ENCODE data around the gene ECT2.
A peak's percentile ranks its signal among the peaks of the same experiment; 100 is the strongest.
"Not testable (repeated sequence)": the region's sequence is repeated elsewhere in the genome, so short reads cannot be mapped to it uniquely, and the experiment has no call there.

ECT2 gene

DNA sequence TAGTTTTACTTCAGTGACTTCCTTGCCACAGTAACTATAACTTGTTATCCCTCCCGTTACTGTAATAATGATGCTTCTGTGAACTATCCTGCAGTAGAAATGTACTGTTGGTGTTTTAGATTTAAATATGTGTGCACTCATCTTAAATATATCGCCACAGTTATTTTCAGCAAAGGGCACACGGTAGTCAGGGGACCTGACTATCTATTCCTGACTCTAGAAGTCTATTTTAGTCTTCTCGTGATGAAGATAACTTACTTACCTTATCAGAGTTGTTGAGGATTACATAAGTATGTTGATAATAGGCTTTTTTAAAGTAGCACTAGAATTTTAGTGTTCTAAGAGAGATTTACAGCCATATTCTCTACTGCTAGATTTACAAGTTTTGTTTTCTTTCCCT is 65.3 kb downstream of the ECT2 start:
- no peak for DNase-seq

- no peak for DNase-seq
Observed at GRCh38 chr3:172816281-172816680, 65.8 kb downstream of the ECT2 start.

GRCh38 chr3:172816968-172817367 is 66.4 kb downstream of the ECT2 start:
- no peak for DNase-seq

GRCh38 chr3:172820492-172820891 is 70.0 kb downstream of the ECT2 start:
- DNase-seq, result no peak

GRCh38 chr3:172824229-172824628 is 73.7 kb downstream of the ECT2 start:
- DNase-seq, result no peak

GRCh38 chr3:172827231-172827630 is 76.7 kb downstream of the ECT2 start:
- not testable (repeated sequence) for DNase-seq

DNA sequence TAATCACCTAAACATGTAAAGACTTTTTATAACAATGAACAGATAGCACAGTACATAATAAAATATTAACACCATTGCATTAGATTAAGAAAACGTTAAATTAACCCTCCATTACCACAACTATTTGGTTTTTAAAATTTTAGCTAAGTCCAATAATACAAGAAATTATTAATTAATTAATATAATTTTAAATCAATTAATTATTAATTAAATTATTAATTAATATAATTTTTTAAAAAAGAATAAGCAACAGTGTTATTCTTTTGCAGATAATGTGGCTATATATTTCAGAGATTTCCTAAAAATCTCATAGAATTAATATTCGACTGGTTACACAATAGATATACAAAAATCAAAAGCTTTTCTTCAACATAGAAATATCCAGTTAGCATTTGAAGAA is 82.5 kb downstream of the ECT2 start:
- no peak for DNase-seq

- DNase-seq, result peak; percentile 40
Observed at GRCh38 chr3:172836390-172836997, 86.0 kb downstream of the ECT2 start.

GRCh38 chr3:172839679-172840078 is 89.2 kb downstream of the ECT2 start:
- no peak for DNase-seq

- DNase-seq, result no peak
Observed at GRCh38 chr3:172840463-172840862, 89.9 kb downstream of the ECT2 start.

DNA sequence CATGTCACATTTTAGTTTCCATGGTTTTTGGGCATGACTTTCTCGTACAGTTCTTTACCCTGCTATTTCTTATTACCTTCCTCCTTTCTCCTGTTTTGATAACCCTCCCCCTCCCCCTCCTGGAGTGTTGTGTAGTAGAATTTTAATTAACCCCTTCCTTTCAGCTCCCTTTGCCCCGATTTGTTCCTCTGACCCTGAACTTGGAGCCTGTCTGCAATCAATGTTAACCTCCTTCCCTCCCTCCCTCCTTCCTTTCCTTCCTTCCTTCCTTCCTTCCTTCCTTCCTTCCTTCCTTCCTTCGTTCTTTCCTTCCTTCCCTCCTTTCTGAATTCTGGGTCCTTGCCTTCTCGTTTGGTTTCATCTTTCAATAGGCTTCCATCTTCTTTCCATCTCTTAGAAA is 90.4 kb downstream of the ECT2 start:
- no peak for DNase-seq

- no peak for DNase-seq
Observed at GRCh38 chr3:172844428-172844827, 93.9 kb downstream of the ECT2 start.

DNA sequence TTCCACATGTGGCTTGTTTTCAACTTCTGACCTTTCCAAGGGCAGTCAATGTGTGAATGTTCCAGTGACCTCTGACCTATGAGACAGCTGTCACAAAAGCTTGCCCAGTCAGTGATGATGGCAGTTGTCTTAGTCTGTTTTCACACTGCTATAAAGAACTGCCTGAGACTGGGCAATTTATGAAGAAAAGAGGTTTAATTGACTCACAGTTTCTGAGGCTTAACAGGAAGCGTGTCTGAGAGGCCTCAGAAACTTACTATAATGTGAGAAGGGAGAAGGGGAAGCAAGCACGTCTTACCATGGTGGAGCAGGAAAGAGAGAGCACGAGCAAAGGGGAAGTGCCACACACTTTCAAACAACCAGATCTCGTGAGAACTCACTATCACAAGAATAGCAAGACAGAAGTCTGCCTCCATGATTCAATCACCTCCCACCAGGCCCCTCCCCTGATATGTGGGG is 95.6 kb downstream of the ECT2 start:
- DNase-seq, result no peak

GRCh38 chr3:172846706-172847105 is 96.2 kb downstream of the ECT2 start:
- no peak for DNase-seq

GRCh38 chr3:172847292-172847691 is 96.8 kb downstream of the ECT2 start:
- DNase-seq, result no peak

- DNase-seq, result no peak
Observed at GRCh38 chr3:172848910-172849309, 98.4 kb downstream of the ECT2 start.

DNA sequence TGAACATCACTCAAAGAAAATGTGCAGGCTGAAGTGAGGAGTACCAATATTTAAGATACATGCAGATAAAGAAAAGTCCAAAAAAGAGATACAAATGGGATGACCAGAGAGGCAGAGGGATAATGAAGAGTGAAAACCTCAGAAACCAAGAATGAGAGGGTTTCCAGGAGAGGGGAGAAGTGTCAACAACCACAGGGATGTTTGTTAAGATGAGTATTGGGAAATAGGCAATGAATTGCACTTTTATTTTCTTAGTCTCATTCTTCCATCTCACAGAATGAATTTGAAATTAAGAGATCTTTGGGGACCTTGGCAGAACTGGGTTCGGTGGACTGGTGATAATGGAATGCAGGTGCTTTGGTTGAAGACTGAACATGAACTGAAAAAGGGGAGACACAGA is 102.5 kb downstream of the ECT2 start:
- no peak for DNase-seq

GRCh38 chr3:172853921-172854666 is 103.6 kb downstream of the ECT2 start:
- DNase-seq, result no peak

DNA sequence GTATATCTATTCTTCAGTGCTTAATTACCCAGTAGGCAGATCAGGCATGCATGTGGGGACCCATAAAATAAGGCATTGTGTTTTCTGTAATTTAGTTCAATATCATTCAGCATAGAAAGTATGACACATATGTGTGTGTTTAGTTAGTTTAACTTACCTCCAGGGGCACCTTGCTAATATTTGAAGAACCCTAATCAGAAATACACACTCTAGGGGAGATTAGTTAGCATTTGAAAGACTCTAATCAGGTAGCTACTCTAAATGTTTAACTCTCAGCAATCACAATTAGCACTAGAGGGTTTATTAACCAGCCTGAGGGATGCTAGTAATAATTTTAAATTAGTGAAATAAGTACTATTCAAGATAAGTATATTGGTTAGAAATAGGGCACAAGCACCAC is 104.5 kb downstream of the ECT2 start:
- no peak for DNase-seq

- no peak for DNase-seq
Observed at GRCh38 chr3:172856795-172857742, 106.5 kb downstream of the ECT2 start.

DNA sequence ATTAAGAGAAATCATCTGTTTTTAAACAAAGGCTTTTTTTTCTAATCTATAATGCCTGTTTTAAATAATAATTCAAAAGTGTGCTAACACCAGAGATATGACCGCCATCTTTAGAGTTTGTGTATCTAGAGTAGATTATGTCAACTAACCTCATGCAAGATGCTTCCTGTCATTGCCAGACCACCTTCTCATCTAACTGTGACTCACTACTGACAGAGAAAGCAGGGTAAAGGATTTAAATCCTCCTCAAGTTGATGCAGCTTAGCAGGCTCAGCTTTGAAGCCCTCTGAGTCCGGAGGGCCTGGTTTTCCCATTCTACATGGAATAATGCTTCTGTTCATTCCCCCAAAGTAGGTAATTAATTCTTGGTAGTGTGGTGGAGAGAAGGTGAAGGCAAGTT is 108.5 kb downstream of the ECT2 start:
- DNase-seq, result no peak

DNA sequence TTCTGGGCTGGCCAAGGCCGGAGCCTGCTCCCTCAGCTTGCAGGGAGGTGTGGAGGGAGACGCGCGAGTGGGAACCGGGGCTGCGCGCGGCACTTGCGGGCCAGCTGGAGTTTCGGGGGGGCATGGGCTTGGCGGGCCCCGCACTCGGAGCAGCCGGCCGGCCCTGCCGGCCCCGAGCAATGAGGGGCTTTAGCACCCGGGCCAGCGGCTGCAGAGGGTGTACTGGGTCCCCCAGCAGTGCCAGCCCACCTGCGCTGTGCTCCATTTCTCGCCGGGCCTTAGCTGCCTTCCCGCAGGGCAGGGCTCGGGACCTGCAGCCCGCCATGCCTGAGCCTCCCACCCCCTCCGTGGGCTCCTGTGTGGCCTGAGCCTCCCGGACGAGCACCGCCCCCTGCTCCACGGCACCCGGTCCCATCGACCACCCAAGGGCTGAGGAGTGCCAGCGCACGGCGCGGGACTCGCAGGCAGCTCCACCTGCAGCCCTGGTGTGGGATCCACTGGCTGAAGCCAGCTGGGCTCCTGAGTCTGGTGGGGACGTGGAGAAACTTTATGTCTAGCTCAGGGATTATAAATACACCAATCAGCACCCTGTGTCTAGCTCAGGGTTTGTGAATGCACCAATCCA is 116.3 kb downstream of the ECT2 start:
- not testable (repeated sequence) for DNase-seq

GRCh38 chr3:172868582-172869200 is 118.2 kb downstream of the ECT2 start:
- DNase-seq, result no peak
